ENCODE data around the gene CBX1. TPM values are rescaled to one million over a fixed set of nuclear protein-coding genes. Genes with fewer than 3 reads are reported as not detected.

CBX1 gene
- total and polyA plus RNA-seq, 2 of the 13 experiments (the other 11 are each of a cell fraction or from before 2014, with no cell fraction given), result 17.8 to 108 TPM

DNA sequence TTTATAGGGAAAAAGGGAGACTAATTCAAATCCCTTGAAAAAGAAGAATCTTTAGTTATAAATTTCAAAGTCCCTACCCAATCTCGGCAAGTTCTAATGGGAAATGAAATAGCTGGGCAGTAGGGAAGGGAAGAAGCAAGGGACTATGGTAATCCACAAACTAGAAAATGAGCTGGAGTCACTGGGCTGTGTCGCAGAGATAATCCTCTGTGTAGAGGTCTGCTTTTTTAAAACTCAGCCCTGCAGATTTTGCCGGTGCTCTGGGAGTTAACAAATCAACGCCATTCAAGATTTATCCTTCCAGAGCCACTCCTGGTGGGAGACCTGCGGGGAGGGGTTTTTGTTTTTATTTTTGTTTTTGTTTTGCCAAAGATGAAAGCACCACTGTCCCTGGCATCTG lies 27.1 kb upstream of the CBX1 start:
- no peak for ATAC-seq
- no peak overlapping the region for H3K9ac ChIP-seq (ENCODE audit: insufficient read depth, low read depth, low read length)
- no peaks in the 10 kb centered on the region for H3K79me2 ChIP-seq (ENCODE audit: insufficient read depth, low read length)
- H3K27ac ChIP-seq (ENCODE audit: extremely low read length, insufficient read depth, low read length), result no peak overlapping the region
- no peaks in the 10 kb centered on the region for H4K20me1 ChIP-seq (ENCODE audit: insufficient read depth, low read length)
- no peak overlapping the region for H3K4me2 ChIP-seq (ENCODE audit: low read depth, low read length)
- POLR2A ChIA-PET, result no interaction called here
- TF ChIP-seq KDM2A (CRISPR knock-in tag; IDR thresholded peaks at IDR 0.05; ENCODE audit: borderline replicate concordance, low read depth), result no peak
- TF ChIP-seq ZSCAN22 (CRISPR knock-in tag; IDR thresholded peaks at IDR 0.05), result no peak
- TF ChIP-seq, protein P1, sequence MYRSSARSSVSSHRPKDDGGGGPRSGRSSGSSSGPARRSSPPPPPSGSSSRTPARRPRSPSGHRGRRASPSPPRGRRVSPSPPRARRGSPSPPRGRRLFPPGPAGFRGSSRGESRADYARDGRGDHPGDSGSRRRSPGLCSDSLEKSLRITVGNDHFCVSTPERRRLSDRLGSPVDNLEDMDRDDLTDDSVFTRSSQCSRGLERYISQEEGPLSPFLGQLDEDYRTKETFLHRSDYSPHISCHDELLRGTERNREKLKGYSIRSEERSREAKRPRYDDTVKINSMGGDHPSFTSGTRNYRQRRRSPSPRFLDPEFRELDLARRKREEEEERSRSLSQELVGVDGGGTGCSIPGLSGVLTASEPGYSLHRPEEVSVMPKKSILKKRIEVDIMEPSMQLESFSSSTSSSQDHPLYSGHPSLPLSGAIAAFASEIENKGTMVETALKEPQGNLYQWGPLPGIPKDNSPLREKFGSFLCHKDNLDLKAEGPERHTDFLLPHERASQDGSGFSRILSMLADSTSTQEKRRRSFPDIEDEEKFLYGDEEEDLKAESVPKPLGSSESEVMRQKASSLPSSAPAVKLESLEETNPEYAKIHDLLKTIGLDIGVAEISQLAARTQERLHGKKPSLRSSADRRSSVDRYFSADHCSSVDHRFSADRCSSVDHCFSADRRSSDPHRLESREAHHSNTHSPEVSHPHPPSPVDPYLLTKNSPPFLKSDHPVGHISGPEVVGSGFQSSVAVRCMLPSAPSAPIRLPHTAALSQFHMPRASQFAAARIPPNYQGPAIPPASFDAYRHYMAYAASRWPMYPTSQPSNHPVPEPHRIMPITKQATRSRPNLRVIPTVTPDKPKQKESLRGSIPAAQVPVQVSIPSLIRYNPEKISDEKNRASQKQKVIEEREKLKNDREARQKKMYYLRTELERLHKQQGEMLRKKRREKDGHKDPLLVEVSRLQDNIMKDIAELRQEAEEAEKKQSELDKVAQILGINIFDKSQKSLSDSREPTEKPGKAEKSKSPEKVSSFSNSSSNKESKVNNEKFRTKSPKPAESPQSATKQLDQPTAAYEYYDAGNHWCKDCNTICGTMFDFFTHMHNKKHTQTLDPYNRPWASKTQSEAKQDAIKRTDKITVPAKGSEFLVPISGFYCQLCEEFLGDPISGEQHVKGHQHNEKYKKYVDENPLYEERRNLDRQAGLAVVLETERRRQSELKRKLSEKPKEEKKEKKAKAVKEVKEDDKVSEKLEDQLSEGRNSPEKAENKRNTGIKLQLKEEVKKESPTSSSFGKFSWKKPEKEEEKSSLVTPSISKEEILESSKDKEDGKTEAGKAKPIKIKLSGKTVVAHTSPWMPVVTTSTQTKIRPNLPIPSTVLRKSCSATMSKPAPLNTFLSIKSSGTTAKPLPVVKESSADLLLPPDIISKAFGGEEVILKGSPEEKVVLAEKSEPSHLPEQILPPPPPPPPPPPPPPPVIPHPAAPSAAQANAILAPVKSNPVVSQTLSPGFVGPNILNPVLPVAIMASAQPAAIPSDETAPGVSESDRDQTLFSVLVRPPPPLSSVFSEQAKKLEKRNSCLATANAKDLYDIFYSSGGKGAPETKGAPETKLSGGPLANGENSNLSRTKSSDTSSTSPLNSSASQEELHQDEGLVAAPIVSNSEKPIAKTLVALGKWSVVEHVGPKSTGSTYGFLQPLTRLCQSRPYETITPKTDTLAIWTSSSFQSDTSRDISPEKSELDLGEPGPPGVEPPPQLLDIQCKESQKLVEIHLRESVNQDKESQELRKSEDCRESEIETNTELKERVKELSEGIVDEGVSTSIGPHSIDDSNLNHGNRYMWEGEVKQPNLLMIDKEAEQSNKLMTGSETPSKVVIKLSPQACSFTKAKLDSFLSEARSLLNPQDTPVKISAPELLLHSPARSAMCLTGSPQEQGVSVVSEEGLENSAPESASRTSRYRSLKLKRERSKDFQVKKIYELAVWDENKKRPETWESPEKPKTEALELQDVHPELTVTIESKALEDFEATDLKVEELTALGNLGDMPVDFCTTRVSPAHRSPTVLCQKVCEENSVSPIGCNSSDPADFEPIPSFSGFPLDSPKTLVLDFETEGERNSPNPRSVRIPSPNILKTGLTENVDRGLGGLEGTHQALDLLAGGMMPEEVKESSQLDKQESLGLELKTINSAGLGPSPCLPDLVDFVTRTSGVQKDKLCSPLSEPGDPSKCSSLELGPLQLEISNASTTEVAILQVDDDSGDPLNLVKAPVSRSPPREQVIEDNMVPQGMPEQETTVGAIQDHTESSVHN (CRISPR knock-in tag; IDR thresholded peaks at IDR 0.05), result no peak
- in situ Hi-C loops (cut with HindIII; ENCODE audit: extremely low pct_ligation_motif_present, low pct_unique_long_range_greater_than_20kb) (loop anchor here (5.0 kb wide), 1 partner anchor 101 kb away; no protein-coding TSS in a partner anchor), intact Hi-C loops (cut with micrococcal nuclease; ENCODE audit: unreplicated experiment) (no loop called here)
- H3K4me3 ChIP-seq (replicated peaks in 1 of 3; ENCODE audit: insufficient read depth in 1 of 3, low read depth in 2 of 3, low read length in 3 of 3), result no peak overlapping the region
- no peak overlapping the region for H2AFZ ChIP-seq (ENCODE audit: low read length)
- CTCF ChIA-PET (ENCODE audit: low intra/inter-chr PET ratio, low total read pairs), result no interaction called here
- 24% methylated on average over 5 of the region's 5 CpGs for WGBS (ENCODE audit: low lambda C conversion rate)
- no peak for DNase-seq (ENCODE audit: low spot score)
- H3K9me3 ChIP-seq (ENCODE audit: low read length), result no peaks in the 10 kb centered on the region
- no peaks in the 10 kb centered on the region for H3K4me1 ChIP-seq (ENCODE audit: insufficient read depth, low read length)
- no TSS peak for BruUV-seq (replicated peaks)
- peaks cover 0 to 6% of the 10 kb centered on the region in 2 experiments; a peak in 1 of 5 replicates for H3K27me3 ChIP-seq (ENCODE audit: control insufficient read depth in 1 of 2, insufficient read depth in 2 of 2, low read length in 2 of 2)
- FAIRE-seq, result no peak
- H3K36me3 ChIP-seq (replicated peaks in 1 of 2; ENCODE audit: control insufficient read depth in 1 of 2, insufficient read depth in 2 of 2, low read length in 2 of 2), result no peaks in the 10 kb centered on the region
